A673 (cell line): ENCODE results near the gene KANSL2. TPM values are rescaled to one million over a fixed set of nuclear protein-coding genes. Genes with fewer than 3 reads are reported as not detected.
"Not testable (repeated sequence)": the region's sequence is repeated elsewhere in the genome, so short reads cannot be mapped to it uniquely, and the experiment has no call there.

Experiments
- BruUV-seq: library from RNA; stranded (reverse); fragments of 400-500 nt; replicated peaks from 2 replicates; lab custom pipeline; 2021; lab: Mats Ljungman, UMichigan
- CTCF ChIA-PET: fragments of 300-600 bp; sonication (Branson Sonifier 250); formaldehyde crosslinking; loops from one replicate; lab custom pipeline; 2022; ENCODE audit warnings: antibody characterized with exemption; lab: Charles Lee
- POLR2A ChIA-PET: fragments of 300-600 bp; sonication (Branson Sonifier 250); formaldehyde crosslinking; loops from one replicate; lab custom pipeline; 2022; ENCODE audit warnings: antibody characterized with exemption; ENCODE audit not compliant: low non-redundant PET; lab: Charles Lee
- DNase-seq: peaks from one replicate; pipeline ENCODE4 v3.0.0-alpha.2; 2015; ENCODE audit warnings: low spot score
- H3K27ac ChIP-seq: fragments of 200-600 bp; sonication (generic); 2 replicates; pipeline ENCODE4 v1.5.1; 2016; ENCODE audit warnings: mixed run types, low read depth, mild to moderate bottlenecking, mixed read lengths, antibody characterized with exemption, low read length; ENCODE audit not compliant: poor library complexity, severe bottlenecking
- H3K27me3 ChIP-seq: fragments of 200-600 bp; sonication (generic); replicated peaks from 2 replicates; pipeline ENCODE4 v1.6.1; 2017; ENCODE audit warnings: mixed run types, low read depth, mild to moderate bottlenecking, mixed read lengths, antibody characterized with exemption, low read length; ENCODE audit not compliant: insufficient read depth, poor library complexity
- H3K36me3 ChIP-seq: fragments of 200-600 bp; sonication (generic); 2 replicates; pipeline ENCODE4 v1.6.1; 2016; ENCODE audit warnings: mixed run types, mild to moderate bottlenecking, mixed read lengths, antibody characterized with exemption, low read length; ENCODE audit not compliant: insufficient read depth, poor library complexity, severe bottlenecking
- H3K4me1 ChIP-seq: fragments of 200-600 bp; sonication (generic); 2 replicates; pipeline ENCODE4 v1.6.1; 2017; ENCODE audit warnings: mixed run types, mild to moderate bottlenecking, mixed read lengths, antibody characterized with exemption, low read length; ENCODE audit not compliant: insufficient read depth, poor library complexity, severe bottlenecking
- H3K4me3 ChIP-seq: fragments of 200-600 bp; sonication (generic); 2 replicates; pipeline ENCODE4 v1.5.1; 2016; ENCODE audit warnings: low read depth, mixed run types, mild to moderate bottlenecking, mixed read lengths, low read length; ENCODE audit not compliant: poor library complexity, severe bottlenecking
- H3K9me3 ChIP-seq: fragments of 200-600 bp; sonication (generic); 2 replicates; pipeline ENCODE4 v1.6.1; 2016; ENCODE audit warnings: mixed run types, low read depth, mild to moderate bottlenecking, mixed read lengths, antibody characterized with exemption, low read length; ENCODE audit not compliant: poor library complexity, severe bottlenecking
- EZH2 ChIP-seq: fragments of 200-600 bp; sonication (generic); IDR thresholded peaks from 2 replicates; pipeline ENCODE4 v1.6.1; 2017; ENCODE audit warnings: borderline replicate concordance, low read depth, mild to moderate bottlenecking, mixed read lengths, antibody characterized with exemption, low read length; ENCODE audit not compliant: poor library complexity, severe bottlenecking
- intact Hi-C: fragments of 100-400 bp; cut with micrococcal nuclease; formaldehyde crosslinking; loops from one replicate; pipeline ENCODE4 v1.10.0; 2022; ENCODE audit not compliant: unreplicated experiment
- total RNA-seq: library from RNA; stranded (reverse); gene quantifications from 2 replicates; pipeline ENCODE4 v1.2.3, GENCODE V29; 2021
- TF ChIP-seq, protein P1 (sequence below): fragments of 300-800, 200-600 bp; sonication (generic); conservative IDR thresholded peaks from 2 replicates; pipeline ENCODE4 v1.5.1; 2017; ENCODE audit warnings: low read depth, mild to moderate bottlenecking, antibody characterized with exemption, low read length, moderate library complexity, mixed read lengths

KANSL2 gene
- total RNA-seq, 1 experiment from 2014 or later: 51.4 TPM

DNA sequence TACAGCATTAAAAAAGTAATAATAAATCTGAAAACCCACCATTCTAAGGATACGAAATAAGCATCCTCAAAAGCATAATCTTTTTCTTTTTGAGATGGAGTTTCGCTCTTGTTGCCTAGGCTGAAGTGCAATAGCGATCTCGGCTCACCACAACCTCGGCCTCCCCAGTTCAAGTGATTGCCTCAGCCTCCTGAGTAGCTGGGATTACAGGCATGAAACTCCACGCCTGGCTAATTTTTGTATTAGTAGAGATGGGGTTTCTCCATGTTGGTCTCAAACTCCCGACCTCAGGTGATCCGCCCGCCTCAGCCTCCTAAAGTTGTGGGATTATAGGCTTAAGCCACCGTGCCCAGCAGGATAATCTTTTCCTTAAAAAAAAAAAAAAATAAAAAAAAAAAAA lies 30.2 kb upstream of the KANSL2 start:
- no peaks in the 10 kb centered on the region for H3K9me3 ChIP-seq
- H3K36me3 ChIP-seq: peaks cover 48% of the 10 kb centered on the region
- DNase-seq: no peak
- no TSS peak for BruUV-seq
- no peaks in the 10 kb centered on the region for H3K27me3 ChIP-seq
- H3K4me3 ChIP-seq: no peak overlapping the region
- intact Hi-C loops: no loop called here
- ChIA-PET POLR2A (interaction anchor here (0.6 kb wide), 1 partner anchor 171 kb away, joined by 3 read pairs; no protein-coding TSS in a partner anchor), CTCF (no interaction called here)
- TF ChIP-seq, protein P1, sequence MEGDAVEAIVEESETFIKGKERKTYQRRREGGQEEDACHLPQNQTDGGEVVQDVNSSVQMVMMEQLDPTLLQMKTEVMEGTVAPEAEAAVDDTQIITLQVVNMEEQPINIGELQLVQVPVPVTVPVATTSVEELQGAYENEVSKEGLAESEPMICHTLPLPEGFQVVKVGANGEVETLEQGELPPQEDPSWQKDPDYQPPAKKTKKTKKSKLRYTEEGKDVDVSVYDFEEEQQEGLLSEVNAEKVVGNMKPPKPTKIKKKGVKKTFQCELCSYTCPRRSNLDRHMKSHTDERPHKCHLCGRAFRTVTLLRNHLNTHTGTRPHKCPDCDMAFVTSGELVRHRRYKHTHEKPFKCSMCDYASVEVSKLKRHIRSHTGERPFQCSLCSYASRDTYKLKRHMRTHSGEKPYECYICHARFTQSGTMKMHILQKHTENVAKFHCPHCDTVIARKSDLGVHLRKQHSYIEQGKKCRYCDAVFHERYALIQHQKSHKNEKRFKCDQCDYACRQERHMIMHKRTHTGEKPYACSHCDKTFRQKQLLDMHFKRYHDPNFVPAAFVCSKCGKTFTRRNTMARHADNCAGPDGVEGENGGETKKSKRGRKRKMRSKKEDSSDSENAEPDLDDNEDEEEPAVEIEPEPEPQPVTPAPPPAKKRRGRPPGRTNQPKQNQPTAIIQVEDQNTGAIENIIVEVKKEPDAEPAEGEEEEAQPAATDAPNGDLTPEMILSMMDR: no peak
- no peak for TF ChIP-seq EZH2
- H3K27ac ChIP-seq: no peak overlapping the region
- peaks cover 27% of the 10 kb centered on the region for H3K4me1 ChIP-seq

DNA sequence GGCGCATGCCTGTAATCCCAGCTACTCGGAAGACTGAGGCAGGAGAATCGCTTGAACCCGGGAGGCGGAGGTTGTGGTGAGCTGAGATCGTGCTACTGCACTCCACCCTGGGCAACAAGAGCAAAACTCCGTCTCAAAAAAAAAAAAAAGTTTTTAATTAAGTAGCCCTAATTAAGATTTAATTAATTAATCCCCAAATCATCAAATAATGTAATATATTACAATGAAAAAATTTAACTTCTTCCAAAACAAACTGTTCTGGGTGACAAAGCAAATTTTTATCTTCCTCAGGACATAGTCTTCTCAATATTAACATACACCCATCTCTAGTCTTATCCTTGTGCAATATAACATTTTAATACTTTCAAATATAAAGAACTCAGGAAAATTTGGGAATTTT lies 16.8 kb upstream of the KANSL2 start:
- POLR2A ChIA-PET: not testable (repeated sequence)

DNA sequence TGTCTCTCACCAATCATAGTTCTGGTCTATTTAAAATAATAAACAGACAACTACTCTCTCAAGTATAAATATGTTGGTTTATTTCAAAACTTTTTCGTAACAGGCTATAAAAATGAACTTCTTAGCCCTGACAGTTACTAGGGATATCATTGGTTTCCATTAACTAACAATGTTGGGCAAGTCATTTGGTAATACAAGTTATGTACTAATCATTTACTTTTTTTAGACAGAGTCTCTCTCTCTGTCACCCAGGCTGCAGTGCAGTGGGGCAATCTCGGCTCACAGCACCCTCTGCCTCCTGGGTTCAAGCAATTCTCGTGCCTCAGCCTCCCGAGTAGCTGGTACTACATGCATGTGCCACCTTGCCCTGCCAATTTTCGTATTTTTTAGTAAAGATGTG lies 14.6 kb upstream of the KANSL2 start:
- Histone ChIP-seq H3K36me3 (peaks cover 79% of the 10 kb centered on the region), H3K27ac (no peak overlapping the region), H3K9me3 (no peaks in the 10 kb centered on the region), H3K4me1 (no peaks in the 10 kb centered on the region), H3K4me3 (no peak overlapping the region), H3K27me3 (no peaks in the 10 kb centered on the region)
- ChIA-PET POLR2A (interaction anchor here (0.7 kb wide), 1 partner anchor 21 kb away, joined by 11 read pairs; no protein-coding TSS in a partner anchor), CTCF (no interaction called here)
- no peak for TF ChIP-seq EZH2
- TF ChIP-seq, protein P1: no peak
- no peak for DNase-seq
- intact Hi-C loops: no loop called here
- BruUV-seq: no TSS peak

More for the DNA sequence above, 16.8 kb upstream of the KANSL2 start:
- H3K4me1 ChIP-seq, H3K9me3 ChIP-seq, H3K4me3 ChIP-seq, H3K27me3 ChIP-seq, BruUV-seq, intact Hi-C loops, CTCF ChIA-PET, DNase-seq, H3K27ac ChIP-seq: not testable (repeated sequence)
- peaks cover 77% of the 10 kb centered on the region for H3K36me3 ChIP-seq

DNA sequence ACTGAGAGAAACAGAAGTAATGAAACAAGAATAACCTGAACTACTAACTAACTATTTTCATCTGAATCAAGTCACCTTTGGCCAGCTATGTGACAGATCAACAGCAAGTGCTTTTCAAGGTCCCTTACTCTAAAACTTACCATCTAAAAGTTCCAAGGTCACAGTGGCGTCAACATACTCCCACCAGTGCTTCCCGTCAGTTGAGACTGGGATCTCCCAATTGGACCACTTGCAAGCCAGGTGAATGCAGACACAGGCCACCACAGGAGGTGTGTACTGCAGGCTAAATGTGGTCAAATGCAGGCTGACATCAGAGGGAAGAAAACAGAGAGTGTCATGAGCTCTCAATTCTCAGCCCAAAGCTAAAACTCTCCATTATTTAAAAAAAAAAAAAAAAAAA lies 13.8 kb upstream of the KANSL2 start:
- H3K36me3 ChIP-seq: peaks cover 82% of the 10 kb centered on the region

More for the DNA sequence above, 13.8 kb upstream of the KANSL2 start:
- TF ChIP-seq, protein P1: no peak
- TF ChIP-seq EZH2: no peak
- H3K9me3 ChIP-seq: no peaks in the 10 kb centered on the region
- no peak overlapping the region for H3K27ac ChIP-seq
- ChIA-PET POLR2A (no interaction called here), CTCF (no interaction called here)
- no peak for DNase-seq
- no peaks in the 10 kb centered on the region for H3K27me3 ChIP-seq
- no peak overlapping the region for H3K4me3 ChIP-seq
- intact Hi-C loops: no loop called here
- BruUV-seq: no TSS peak
- H3K4me1 ChIP-seq: no peaks in the 10 kb centered on the region
